Stimulated activated CD8-positive, alpha-beta memory T cell treated with anti-CD3 and anti-CD28 coated beads, Interleukin-7, amount 100 ng/mL, for 48 hours (primary cell): Measurements from ENCODE around the gene STX7.
"Not testable (repeated sequence)": the region's sequence is repeated elsewhere in the genome, so short reads cannot be mapped to it uniquely, and the experiment has no call there.

Experiments
- DNase-seq, 2 donors: peaks; one replicate each; pipeline ENCODE4 v3.0.0-alpha.2; 2020; ENCODE audit warnings: low read depth in 1 of 2; ENCODE audit errors: extremely low read depth in 1 of 2

The STX7 gene

GRCh38 chr6:132512638-132513632 is at the start of gene STX7:
STX7 (minus strand) TSS chr6:132513116; CDS start chr6:132503530, 9,586 bp downstream.
- peak; percentile 73 to 81 for DNase-seq

GRCh38 chr6:132560087-132560486 is 47.2 kb upstream of the STX7 start:
- DNase-seq = not testable (repeated sequence)

- no peak for DNase-seq
Observed at GRCh38 chr6:132552372-132552771, 39.5 kb upstream of the STX7 start, which contains the start of gene TAAR8. TAAR8 (plus strand) TSS chr6:132552672; CDS start chr6:132552693, 21 bp downstream.

DNA sequence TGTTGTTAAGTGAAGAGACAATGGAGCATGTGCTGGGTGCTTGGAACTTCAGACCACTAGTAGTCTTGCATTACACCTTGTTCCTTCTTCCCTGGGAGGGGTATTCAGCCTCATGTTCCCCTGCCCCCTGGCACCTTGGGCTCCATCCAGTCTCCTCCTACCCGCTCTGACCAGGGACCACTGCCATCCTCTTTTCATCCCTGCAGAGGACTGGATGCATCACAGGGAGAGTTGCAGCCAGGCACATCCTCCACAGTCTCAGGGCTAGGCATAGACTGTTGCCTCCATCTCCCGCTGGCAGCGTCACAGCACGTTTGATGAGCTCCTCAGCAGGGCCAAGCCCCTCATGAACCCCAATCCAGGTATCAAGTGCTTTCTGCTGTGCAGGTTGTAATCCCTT is 38.3 kb upstream of the STX7 start:
- no peak for DNase-seq

DNA sequence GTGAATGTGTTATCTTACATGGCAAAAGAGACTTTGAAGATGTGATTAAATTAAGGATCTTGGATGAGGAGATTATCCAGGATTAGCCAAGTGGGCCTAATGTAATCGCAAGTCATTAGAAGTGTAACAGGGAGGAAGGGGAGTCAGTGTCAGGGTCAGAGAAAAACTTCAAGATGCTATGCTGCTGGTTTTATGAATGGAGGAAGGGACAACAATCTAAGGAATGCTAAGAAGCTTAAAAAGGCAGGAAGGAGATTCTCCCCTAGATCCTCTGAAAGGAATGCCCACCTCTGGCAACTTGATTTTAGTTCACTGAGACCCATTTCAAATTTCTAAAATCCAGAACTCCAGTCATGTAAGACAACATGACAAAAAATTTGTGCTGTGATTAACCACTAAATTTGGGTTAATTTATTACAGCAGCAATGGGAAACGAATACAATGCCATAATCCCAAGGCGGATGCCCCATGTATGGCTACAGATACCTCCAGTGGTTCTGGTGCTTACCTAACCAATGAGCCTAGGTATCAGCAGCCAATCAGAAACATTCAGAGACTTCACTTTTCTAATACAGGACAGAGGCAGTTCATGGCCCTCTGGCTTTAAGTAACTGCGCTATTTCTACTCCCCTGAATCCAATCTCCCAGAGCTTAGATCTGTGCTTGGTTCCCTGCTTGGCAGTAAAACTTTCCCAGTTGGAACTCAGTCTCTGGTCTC is 36.0 kb upstream of the STX7 start:
- DNase-seq = no peak

GRCh38 chr6:132544826-132545225 is 31.9 kb upstream of the STX7 start:
- DNase-seq = no peak

GRCh38 chr6:132537977-132538376 is 25.1 kb upstream of the STX7 start, which contains the start of gene TAAR9:
TAAR9 (plus strand) TSS chr6:132538277; CDS start chr6:132538290, 13 bp downstream.
- no peak for DNase-seq

DNA sequence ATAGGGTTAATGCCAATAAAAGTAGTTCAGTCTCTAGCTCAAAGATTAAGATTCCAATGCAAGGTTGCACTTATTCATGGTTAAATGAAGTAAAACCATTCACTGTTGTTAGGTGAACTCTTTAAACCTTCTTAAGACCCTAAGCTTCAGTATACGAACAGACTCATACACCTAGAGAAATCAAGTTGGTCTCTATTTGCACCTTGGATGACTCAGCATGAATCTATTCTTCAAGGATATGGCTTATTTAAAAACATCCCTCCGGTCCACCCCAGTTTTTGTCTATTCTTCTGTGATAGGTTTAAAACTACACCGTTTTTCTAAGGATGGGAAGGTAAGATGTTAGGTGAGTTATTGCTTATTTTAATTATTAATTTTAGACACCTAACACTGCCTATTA is 24.2 kb upstream of the STX7 start:
- DNase-seq = no peak

GRCh38 chr6:132534546-132534945 is 21.6 kb upstream of the STX7 start:
- not testable (repeated sequence) for DNase-seq

- DNase-seq = peak in 1 of 2 donors; percentile 34
Observed at GRCh38 chr6:132530293-132530974, 17.5 kb upstream of the STX7 start.

GRCh38 chr6:132527791-132528190 is 14.9 kb upstream of the STX7 start:
- DNase-seq = no peak

DNA sequence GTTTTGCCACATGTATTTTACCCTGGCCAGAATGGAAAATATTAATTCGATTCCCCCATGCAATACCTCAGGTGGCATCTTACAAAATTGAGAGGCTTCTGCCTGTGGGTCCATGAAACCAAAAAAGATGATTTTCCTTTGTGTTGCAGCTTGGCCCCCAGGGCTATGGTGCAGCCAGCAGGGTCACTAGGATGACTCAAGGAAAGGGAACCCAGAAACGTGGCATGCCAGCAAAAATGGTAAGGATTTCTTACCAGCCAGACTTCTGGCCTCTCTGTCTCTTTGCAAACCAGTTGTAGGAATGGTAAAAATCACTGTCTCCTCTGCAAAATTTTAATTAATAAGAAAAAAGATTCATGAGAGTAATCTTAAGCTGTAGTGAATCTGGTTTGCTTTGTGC is 13.5 kb upstream of the STX7 start:
- no peak for DNase-seq

DNA sequence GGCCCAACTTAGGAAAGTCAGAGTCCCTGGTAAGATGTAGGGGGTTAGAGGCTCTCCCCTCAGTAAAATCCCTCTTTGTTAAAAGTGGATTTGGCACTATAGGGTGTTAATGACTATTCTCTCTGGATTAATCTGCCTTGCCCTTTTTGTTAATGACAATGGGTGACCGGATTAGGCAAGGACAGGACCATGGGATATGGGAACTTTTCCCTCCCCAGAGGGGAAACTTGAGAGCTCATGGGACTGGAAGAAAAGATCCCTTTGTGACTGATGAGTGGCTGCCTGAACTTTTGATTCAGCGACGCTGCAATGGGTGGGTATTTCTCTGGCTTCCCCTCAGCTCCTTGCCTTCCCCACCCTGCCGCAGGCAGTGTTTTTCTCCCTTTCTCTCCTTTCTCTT is 12.9 kb upstream of the STX7 start:
- DNase-seq = no peak

DNA sequence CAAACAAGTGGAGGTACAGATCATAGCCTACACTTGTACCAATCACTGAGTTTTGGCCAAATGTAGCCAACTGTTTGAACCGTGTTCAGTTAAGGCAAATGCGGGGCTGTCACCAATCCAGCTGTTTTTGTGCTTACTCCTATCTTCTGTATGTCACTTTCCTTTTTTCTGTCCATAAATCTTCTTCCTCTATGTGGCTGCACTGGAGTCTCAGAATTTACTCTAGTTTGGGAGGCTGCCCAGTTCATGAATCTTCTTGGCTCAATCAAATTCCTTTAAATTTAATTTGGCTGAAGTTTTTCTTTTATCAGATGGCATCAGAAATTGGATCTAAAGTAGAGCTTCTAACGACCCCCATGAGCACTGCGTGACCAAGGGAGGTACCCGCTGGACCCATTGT is 11.7 kb upstream of the STX7 start:
- DNase-seq = no peak

DNA sequence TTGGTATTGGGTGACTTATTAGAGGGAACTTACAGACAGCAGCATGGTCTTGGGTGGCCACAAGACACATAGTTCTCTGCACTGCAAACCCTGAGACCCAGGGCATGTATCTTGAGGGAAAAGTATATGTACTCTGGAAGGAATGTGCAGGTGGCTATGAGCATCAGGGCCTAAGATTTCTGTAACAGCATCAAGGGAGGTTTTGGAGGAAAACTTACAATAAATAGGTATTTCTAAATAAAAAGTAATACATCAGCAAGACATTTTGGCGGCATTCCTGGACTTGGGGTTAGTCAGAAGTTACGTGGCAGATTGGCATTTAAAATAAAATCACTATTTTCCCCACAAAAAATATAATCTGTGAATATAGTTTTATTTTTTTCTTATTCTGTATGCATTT is 8.0 kb upstream of the STX7 start:
- no peak for DNase-seq

- no peak for DNase-seq
Observed at GRCh38 chr6:132515386-132515785, 2.5 kb upstream of the STX7 start.

DNA sequence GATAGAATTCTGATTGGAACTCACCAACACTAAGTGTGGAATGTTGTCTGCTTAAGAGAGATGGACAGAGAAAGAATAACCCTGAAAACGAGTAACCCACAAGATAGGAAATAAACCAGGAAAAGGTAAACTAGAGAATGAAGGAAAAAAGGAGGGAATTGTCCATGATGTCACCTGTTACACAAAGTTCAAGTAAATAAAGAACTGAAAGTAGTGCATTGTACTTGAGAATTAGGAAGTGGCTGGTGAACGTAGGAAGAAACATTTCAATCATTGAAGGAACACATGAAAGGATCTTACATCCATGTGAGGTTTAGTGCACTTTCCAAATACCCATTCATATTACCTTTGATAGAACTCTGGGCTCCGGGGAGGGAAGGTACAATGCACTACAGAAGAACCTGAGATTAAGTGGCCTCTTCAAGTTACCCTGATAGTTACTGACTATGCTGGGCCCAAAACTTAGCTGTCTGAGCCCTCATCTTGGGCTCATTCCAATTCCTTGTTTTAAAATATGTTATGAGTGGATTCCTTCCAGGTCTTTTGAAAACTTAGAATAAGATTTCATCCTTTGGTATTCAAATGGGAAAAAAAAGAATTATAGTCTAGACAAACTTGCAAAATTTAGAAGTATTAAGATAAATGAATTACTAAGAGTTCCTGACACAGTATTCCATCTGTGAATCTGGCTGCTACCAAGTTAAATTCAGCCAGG is 1.1 kb upstream of the STX7 start:
- no peak for DNase-seq

DNA sequence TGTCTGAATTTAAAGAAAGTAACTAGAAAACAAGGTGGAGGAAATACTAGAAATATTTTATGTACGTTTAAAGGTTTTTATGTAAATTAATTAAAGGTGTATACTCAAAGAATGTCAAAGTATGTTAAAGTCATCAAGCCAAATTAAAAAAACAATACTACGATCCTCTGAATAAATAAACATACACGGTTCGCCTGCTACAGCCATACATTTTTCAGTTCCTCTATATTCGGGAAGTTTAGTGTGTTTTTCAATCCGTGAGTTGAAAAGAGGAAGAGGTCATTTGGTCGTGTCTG is 626 bp downstream of the STX7 start:
- no peak for DNase-seq

- DNase-seq = no peak
Observed at GRCh38 chr6:132511831-132512220, 1.1 kb downstream of the STX7 start.

DNA sequence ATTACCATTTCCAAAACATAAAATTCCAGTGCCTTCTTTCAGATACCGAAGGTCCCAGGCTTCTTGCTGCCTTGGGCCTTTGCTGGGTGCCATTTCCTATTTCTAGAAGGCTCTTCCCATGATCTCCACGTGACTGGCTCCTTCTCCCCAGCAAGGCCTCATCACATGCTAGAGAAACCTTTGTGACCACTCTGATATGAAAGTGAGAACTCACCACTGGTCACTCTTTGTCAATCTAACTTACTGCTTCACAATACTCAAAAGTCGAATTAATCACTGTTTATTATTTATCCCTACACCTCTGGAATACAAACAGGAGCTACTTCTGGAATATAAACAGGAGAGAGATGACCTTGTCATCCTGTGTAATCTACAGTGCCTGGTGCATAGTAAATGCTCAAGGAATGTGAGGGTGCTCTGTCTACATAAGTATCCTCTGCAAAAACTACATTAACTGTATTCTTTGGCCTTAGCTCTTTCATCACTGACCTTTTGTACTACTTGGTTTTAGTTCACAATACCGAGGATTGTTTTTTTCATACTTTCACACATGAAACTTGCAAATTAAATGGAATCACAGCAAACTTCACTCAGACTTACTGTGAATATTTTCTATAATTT is 1.6 kb downstream of the STX7 start:
- DNase-seq = no peak
